GM12891 (cell line): ENCODE results near the gene RPL28. TPM values are rescaled to one million over a fixed set of nuclear protein-coding genes. Genes with fewer than 3 reads are reported as not detected.

Experiments used
- DNase-seq: peaks from one replicate; pipeline ENCODE4 v3.0.0; 2011; ENCODE audit warnings: low spot score; ENCODE audit not compliant: insufficient read length
- FAIRE-seq: peaks from 2 replicates; lab custom pipeline; 2011; peaks lifted over from hg19 to GRCh38; lab: Jason Lieb, UNC
- PAX5 ChIP-seq: IDR thresholded peaks from 2 replicates; pipeline ENCODE4 v1.6.1; 2011; ENCODE audit warnings: low read length, moderate library complexity, mild to moderate bottlenecking; ENCODE audit not compliant: insufficient read depth, severe bottlenecking
- POLR2A ChIP-seq: IDR thresholded peaks from 2 replicates; pipeline ENCODE4 v1.6.1; 2011; ENCODE audit warnings: low read depth, low read length, control low read depth
- POLR2AphosphoS5 ChIP-seq: IDR thresholded peaks from 2 replicates; pipeline ENCODE4 v1.6.1; 2011; ENCODE audit warnings: low read depth, low read length, control low read depth
- POU2F2 ChIP-seq: IDR thresholded peaks from 2 replicates; pipeline ENCODE4 v1.6.1; 2011; ENCODE audit warnings: low read depth, mild to moderate bottlenecking, control low read depth, low read length, moderate library complexity
- SPI1 ChIP-seq: IDR thresholded peaks from 2 replicates; pipeline ENCODE4 v1.6.1; 2011; ENCODE audit warnings: low read depth, low read length, control low read depth
- TAF1 ChIP-seq: IDR thresholded peaks from 2 replicates; pipeline ENCODE4 v1.6.1; 2011; ENCODE audit warnings: low read depth, low read length, control low read depth
- polyA plus RNA-seq: library from polyadenylated mRNA; unstranded; fragments of >200 nt; gene quantifications from one replicate; pipeline ENCODE4 v1.2.1, GENCODE V29; 2012; ENCODE audit warnings: low read depth, missing spikeins, inconsistent platforms; ENCODE audit not compliant: missing spikeins

RPL28 gene
- 4,426 TPM for polyA plus RNA-seq

GRCh38 chr19:55385724-55386492, at the start of gene RPL28:
TSS of gene RPL28 (plus strand) at chr19:55385932. CDS start at chr19:55386358, 426 bp downstream.
- peak; percentile 100 for TF ChIP-seq TAF1
- TF ChIP-seq POU2F2, result peak; percentile 97
- peak; percentile 100 for TF ChIP-seq POLR2A
- peak; percentile 89 for TF ChIP-seq SPI1
- peak; percentile 100 for TF ChIP-seq POLR2AphosphoS5
- peak; percentile 16 for TF ChIP-seq PAX5
- DNase-seq (peak; percentile 92), FAIRE-seq (peak; percentile 97)

GRCh38 chr19:55336101-55336500, 49.6 kb upstream of the RPL28 start:
- no peak for FAIRE-seq
- no peak for DNase-seq
- TF ChIP-seq PAX5 (no peak), POLR2AphosphoS5 (no peak), POLR2A (no peak), POU2F2 (no peak), TAF1 (no peak), SPI1 (no peak)

GRCh38 chr19:55339105-55339888, 46.4 kb upstream of the RPL28 start, which contains the start of gene KMT5C:
TSS of gene KMT5C (plus strand) at chr19:55339876. CDS start at chr19:55341937, 2,061 bp downstream.
- DNase-seq (peak; percentile 99), FAIRE-seq (peak; percentile 99)
- TF ChIP-seq PAX5 (no peak), POU2F2 (peak; percentile 43; the same call in 1 of the 2 replicates), POLR2AphosphoS5 (no peak), SPI1 (no peak), TAF1 (0 out of 2 replicates have a peak, but pooled peaks have one; percentile 44), POLR2A (peak; percentile 65; the same call in 1 of the 2 replicates)

- FAIRE-seq (no peak), DNase-seq (no peak)
- no peak for TF ChIP-seq PAX5
- no peak for TF ChIP-seq POLR2AphosphoS5
Measured at GRCh38 chr19:55339889-55340783, 45.6 kb upstream of the RPL28 start.

- DNase-seq (no peak), FAIRE-seq (no peak)
- no peak for TF ChIP-seq TAF1
- TF ChIP-seq SPI1, result no peak
- TF ChIP-seq POLR2AphosphoS5, result no peak
- TF ChIP-seq POU2F2, result no peak
- no peak for TF ChIP-seq POLR2A
- no peak for TF ChIP-seq PAX5
Measured at GRCh38 chr19:55340784-55341147, 45.0 kb upstream of the RPL28 start.

GRCh38 chr19:55341171-55341588, 44.6 kb upstream of the RPL28 start:
- FAIRE-seq (no peak), DNase-seq (peak; percentile 92)
- TF ChIP-seq PAX5 (no peak), TAF1 (no peak), POLR2AphosphoS5 (no peak), POU2F2 (no peak), POLR2A (no peak), SPI1 (no peak)

- FAIRE-seq, result peak; percentile 69
- no peak for DNase-seq
- no peak for TF ChIP-seq POLR2A
- TF ChIP-seq PAX5, result no peak
- TF ChIP-seq SPI1, result no peak
- no peak for TF ChIP-seq POLR2AphosphoS5
- TF ChIP-seq TAF1, result no peak
- TF ChIP-seq POU2F2, result no peak
Measured at GRCh38 chr19:55341595-55342531, 43.9 kb upstream of the RPL28 start.

- DNase-seq (no peak), FAIRE-seq (no peak)
- TF ChIP-seq POU2F2 (no peak), POLR2A (no peak), PAX5 (no peak), POLR2AphosphoS5 (no peak), SPI1 (no peak), TAF1 (no peak)
Measured at GRCh38 chr19:55344444-55344843, 41.3 kb upstream of the RPL28 start.
